NCI-H82 treated with DMSO at 0.1 percent for 48 hours (cell line): ENCODE data around the gene FAM170B.

Source experiments
- DNase-seq: peaks from one replicate; lab custom pipeline; 2025; ENCODE audit not compliant: unreplicated experiment; lab: John Stamatoyannopoulos, UW

Gene FAM170B

DNA sequence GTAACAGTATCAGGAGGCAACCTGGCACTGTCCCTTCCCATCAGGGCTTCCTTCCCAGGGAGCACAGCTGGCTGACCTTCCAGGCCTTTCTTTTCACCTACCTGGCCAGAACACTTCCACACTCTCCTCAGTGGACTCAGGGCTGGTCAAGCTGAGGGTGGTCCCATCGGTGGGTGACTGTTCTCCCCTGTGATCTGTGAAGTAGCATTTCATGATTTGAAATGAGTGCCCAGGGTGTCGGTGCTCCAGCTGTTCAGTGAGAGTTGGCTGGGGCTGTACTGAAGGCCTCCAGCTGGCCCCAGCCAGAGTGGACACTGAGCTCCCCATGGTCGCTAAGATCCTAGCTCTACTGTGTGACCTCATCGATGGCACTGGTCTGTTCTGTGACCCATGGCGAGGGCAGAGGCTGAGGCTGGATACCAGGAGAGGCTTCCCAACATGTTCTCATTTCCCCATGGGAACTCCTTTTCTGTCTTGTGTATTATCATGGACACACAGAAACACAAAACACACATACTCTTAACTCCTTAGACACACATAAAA, at the start of gene FAM170B:
FAM170B (minus strand) TSS at position 316 of the 543 bp plus-strand sequence; CDS start at position 213, 103 bp downstream.
- DNase-seq, result no peak

DNA sequence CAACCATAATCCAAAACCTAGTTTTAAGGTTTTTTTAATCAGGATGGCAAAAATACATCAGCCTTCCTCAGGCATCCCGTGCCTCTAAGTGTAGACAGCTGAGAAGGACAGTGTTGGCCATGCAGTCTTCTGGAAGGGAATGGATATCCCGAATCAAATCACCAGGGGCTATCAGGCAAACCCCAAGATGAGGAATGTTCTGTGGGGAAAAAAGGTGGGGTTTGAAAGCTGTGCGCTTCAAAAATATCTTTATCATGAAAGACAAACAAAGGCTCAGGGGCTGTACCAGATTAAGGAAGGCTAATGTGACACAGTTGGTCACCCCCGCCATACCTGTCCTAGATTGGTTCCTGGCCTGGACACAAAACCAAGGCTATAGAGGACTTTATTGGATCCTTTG, 49.0 kb upstream of the FAM170B start:
- DNase-seq, result no peak

- no peak for DNase-seq
These were observed 46.6 kb upstream of the FAM170B start for GRCh38 chr10:49180444-49180860.

DNA sequence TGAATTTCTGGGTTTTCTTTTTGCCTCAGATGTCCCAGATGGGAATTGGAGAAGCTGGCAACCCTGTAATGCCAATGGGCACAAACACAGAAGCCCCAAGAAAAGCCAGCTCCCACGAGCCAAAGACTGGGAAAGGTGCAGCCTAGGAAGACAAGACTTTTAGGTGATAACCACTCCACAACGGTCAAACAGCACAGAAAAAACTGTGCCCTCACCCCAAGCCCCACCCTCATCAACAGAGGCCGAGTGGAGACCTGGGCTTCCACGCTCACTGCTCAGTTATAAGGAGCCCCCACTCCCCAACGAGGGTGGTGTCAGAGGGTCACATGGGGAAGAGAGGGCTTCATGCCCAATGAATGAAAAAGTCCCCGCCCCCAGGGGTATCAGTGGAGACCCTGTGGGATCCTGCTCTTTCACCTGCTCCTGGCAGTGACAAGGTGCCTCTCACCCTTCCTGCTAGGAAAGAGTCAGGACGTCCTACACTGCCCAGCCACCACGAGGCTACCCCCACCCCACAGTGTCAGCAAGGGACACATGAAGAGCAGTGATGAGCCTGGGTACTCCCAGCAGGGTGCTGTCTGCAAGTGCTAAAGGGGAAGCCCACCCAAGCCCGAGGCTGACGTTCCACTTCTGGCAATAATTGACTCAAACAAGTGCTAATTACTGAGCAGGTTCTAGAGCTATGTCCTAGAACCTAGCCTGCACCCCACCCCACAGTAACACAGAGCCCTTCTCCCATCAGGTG, 46.0 kb upstream of the FAM170B start:
- DNase-seq, result no peak

GRCh38 chr10:49178489-49179471, 45.0 kb upstream of the FAM170B start:
- no peak for DNase-seq

GRCh38 chr10:49177391-49178355, 43.9 kb upstream of the FAM170B start:
- no peak for DNase-seq

GRCh38 chr10:49176310-49177268, 42.8 kb upstream of the FAM170B start:
- DNase-seq, result no peak

- DNase-seq, result no peak
These were observed 41.9 kb upstream of the FAM170B start for GRCh38 chr10:49175587-49176309.

- DNase-seq, result no peak
These were observed 41.2 kb upstream of the FAM170B start for GRCh38 chr10:49174926-49175500.

GRCh38 chr10:49174261-49174925, 40.6 kb upstream of the FAM170B start:
- DNase-seq, result no peak

DNA sequence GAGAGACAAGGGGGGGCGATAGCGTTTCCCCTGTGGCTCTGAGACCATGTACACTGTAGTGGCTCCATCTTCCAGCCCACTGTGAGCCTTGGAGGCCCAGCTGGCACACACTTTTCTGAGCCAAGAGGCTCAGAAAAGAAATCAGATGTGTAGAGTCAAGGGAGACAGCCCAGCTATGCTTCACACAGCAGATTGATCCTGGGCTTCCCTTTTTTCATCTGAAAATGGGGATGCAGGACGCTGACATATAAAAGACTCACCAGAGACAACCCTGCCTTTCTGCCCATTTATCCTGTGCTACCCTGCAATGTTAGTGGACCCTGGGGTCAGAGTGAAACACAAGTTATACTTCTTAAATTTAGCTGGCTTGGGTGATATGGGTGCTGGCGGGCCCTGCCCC, 40.0 kb upstream of the FAM170B start:
- no peak for DNase-seq

DNA sequence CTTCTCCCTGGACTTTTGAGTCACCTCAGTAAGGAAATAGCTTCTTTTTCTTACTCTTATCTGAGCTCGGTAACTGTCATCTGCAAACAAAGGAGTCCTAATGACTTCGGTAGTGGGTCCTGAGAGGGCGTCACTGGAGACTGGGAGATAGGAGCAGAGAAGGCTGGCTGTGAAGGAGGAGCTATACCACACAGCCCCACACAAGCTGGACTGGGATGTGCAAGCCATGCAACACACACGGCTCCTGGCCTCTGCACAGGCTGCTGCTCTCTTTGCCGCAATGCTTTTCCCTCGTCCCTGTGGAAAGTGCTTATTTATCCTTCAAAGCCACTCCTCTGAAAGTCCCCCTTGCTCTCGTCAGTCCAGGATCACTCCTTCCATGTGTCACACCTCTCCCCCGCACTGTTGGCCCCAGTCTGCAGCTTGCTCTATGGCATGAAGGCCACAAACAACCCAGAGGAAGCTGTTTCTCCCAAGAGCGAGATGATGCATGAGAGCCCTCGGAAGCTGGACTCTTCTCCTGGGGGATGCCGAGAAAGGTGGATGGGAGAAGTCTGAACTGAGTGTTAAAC, 39.5 kb upstream of the FAM170B start:
- DNase-seq, result no peak

- DNase-seq, result no peak
These were observed 38.9 kb upstream of the FAM170B start for GRCh38 chr10:49172777-49173132.

- no peak for DNase-seq
These were observed 38.4 kb upstream of the FAM170B start for GRCh38 chr10:49172061-49172776.

DNA sequence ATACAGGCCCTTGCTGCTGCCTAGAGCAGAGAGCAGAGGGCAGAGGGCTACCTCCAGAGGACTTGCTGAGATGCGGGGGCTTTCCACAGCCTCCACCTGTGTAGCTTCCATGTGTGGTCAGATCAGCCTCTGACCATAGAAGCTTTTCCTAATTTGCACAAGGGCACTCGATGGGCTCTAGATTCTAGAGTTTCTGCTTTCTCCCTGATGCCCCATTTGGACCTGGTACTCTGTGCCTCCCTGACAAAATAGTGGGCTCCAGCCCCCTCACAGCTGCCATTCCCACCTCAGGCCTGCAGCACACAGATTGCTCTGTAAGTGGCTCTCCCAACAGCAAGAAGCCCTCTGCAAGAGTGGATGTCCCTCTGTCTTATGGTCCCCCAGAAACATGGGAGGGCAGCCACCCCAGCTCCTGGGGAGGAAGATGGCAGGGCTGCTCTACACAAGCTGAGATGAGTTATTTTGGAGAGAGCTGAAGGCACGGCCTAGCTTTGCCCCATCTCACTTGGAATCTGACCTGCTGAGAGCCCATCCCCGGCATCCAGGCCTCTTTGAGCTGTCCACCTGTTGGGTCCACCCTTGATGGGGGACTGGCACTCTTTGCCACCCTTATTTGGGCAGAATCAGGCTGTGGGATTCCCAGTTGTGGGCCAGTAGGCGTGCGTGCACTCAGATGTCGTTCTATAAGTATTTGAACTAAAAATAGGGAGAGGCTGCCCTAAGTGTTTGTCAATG, 37.7 kb upstream of the FAM170B start:
- no peak for DNase-seq

GRCh38 chr10:49170632-49171325, 37.0 kb upstream of the FAM170B start:
- no peak for DNase-seq
